HTERT RPE-1 (cell line): ENCODE data around the gene RNF212.

Experiments
- in situ Hi-C: fragments of 300-500 bp; cut with MboI; formaldehyde crosslinking; loops from 4 replicates; pipeline ENCODE4 v1.14.3; 2020; ENCODE audit warnings: low sequenced_read_pairs

RNF212 gene

GRCh38 chr4:1036976-1037810 is 76.2 kb downstream of the RNF212 start:
- in situ Hi-C loops = no loop called here

- in situ Hi-C loops = no loop called here
Measured at GRCh38 chr4:1036095-1036494, 77.3 kb downstream of the RNF212 start.

- in situ Hi-C loops = no loop called here
Measured at GRCh38 chr4:1035510-1035909, 77.9 kb downstream of the RNF212 start.

- in situ Hi-C loops = no loop called here
Measured at GRCh38 chr4:1033840-1034551, 79.4 kb downstream of the RNF212 start.

GRCh38 chr4:1032861-1033260 is 80.5 kb downstream of the RNF212 start:
- in situ Hi-C loops = no loop called here

GRCh38 chr4:1031956-1032795 is 81.2 kb downstream of the RNF212 start:
- in situ Hi-C loops = no loop called here

GRCh38 chr4:1031346-1031745 is 82.0 kb downstream of the RNF212 start:
- in situ Hi-C loops = no loop called here

- in situ Hi-C loops = no loop called here
Measured at GRCh38 chr4:1030559-1030958, 82.8 kb downstream of the RNF212 start.

GRCh38 chr4:1030031-1030430 is 83.3 kb downstream of the RNF212 start:
- in situ Hi-C loops = no loop called here

GRCh38 chr4:1029529-1029928 is 83.8 kb downstream of the RNF212 start:
- in situ Hi-C loops = no loop called here

GRCh38 chr4:1028574-1029220 is 84.7 kb downstream of the RNF212 start:
- in situ Hi-C loops = no loop called here

- in situ Hi-C loops = no loop called here
Measured at GRCh38 chr4:1027915-1028238, 85.5 kb downstream of the RNF212 start.

- in situ Hi-C loops = no loop called here
Measured at GRCh38 chr4:1027219-1027914, 86.0 kb downstream of the RNF212 start.

GRCh38 chr4:1026115-1026514 is 87.2 kb downstream of the RNF212 start:
- in situ Hi-C loops = no loop called here

GRCh38 chr4:1024882-1025545 is 88.3 kb downstream of the RNF212 start:
- in situ Hi-C loops = no loop called here

GRCh38 chr4:1023895-1024740 is 89.2 kb downstream of the RNF212 start:
- in situ Hi-C loops = no loop called here

GRCh38 chr4:1023075-1023640 is 90.2 kb downstream of the RNF212 start:
- in situ Hi-C loops = no loop called here

GRCh38 chr4:1022739-1023066 is 90.7 kb downstream of the RNF212 start:
- in situ Hi-C loops = no loop called here
